ENCODE measurements around the gene QARS1. TPM values are rescaled to one million over a fixed set of nuclear protein-coding genes. Genes with fewer than 3 reads are reported as not detected.

Gene QARS1
- total and polyA plus RNA-seq, 4 donors: 122 to 187 (median 147) TPM

DNA sequence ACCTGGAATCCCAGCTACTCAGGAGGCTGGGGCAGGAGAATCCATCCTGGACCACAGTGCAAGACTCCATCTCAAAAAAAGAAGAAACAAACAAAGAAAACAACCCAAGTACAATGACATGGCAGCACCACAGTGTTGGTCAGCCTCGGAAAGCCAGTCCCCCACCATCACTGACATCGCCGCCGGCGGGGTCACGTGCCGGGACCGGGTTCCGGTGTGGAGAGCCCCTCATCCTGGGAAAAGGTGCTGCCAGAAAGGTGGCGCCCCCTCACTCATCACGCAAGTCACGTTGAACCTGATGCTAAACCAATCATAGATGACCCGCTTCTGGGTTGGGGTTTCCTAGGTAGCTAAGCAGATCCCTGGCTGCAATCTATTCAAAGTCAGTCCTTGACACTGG is 28.4 kb downstream of the QARS1 start:
- no peaks in the 10 kb centered on the region for H3K9me3 ChIP-seq (ENCODE audit: control insufficient read depth, insufficient read depth, low read length)
- H3K36me3 ChIP-seq (ENCODE audit: control insufficient read depth, insufficient read depth, low read length): peaks cover 59% of the 10 kb centered on the region
- no peak overlapping the region for H3K27ac ChIP-seq (ENCODE audit: low read depth, low read length)
- DNase-seq (ENCODE audit: low read depth in 4 of 6, low spot score in 6 of 6): no peak
- no peaks in the 10 kb centered on the region for H3K4me1 ChIP-seq (ENCODE audit: control insufficient read depth, insufficient read depth, low read length)
- no peak overlapping the region for H3K4me3 ChIP-seq (ENCODE audit: low read depth, low read length)
- H3K27me3 ChIP-seq (ENCODE audit: control insufficient read depth, insufficient read depth, low read length): no peaks in the 10 kb centered on the region
- 90% methylated on average over 2 of the region's 13 CpGs for WGBS (ENCODE audit: insufficient coverage)

DNA sequence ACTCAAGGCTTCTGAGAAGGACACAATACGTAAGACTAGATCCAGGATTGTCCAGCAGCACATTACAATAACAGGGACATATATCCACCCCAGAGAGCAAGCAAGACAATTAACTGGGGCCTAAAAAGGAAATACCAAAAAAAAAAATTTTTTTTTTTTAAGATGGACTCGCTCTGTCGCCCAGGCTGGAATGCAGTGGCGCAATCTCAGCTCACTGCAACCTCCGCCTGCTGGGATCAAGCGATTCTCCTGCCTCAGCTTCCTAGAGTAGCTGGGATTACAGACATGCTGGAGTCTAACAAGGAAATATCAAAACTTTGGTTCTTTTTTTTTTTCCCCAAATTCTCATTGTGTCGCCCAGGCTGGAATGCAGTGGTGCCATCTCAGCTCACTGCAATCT is 46.5 kb downstream of the QARS1 start:
- Histone ChIP-seq H3K36me3 (ENCODE audit: control insufficient read depth, insufficient read depth, low read length) (peaks cover 61% of the 10 kb centered on the region), H3K27ac (ENCODE audit: low read depth, low read length) (no peak overlapping the region)

GRCh38 chr3:49057268-49057667 is 47.3 kb downstream of the QARS1 start:
- WGBS (ENCODE audit: insufficient coverage): 95% methylated on average over 10 of the region's 10 CpGs
- no peaks in the 10 kb centered on the region for H3K9me3 ChIP-seq (ENCODE audit: control insufficient read depth, insufficient read depth, low read length)

More for the DNA sequence above, 46.5 kb downstream of the QARS1 start:
- DNase-seq (ENCODE audit: low read depth in 4 of 6, low spot score in 6 of 6): no peak
- H3K9me3 ChIP-seq (ENCODE audit: control insufficient read depth, insufficient read depth, low read length): no peaks in the 10 kb centered on the region
- 97% methylated on average over 5 of the region's 7 CpGs for WGBS (ENCODE audit: insufficient coverage)
- no peaks in the 10 kb centered on the region for H3K27me3 ChIP-seq (ENCODE audit: control insufficient read depth, insufficient read depth, low read length)
- H3K4me1 ChIP-seq (ENCODE audit: control insufficient read depth, insufficient read depth, low read length): no peaks in the 10 kb centered on the region
- H3K4me3 ChIP-seq (ENCODE audit: low read depth, low read length): no peak overlapping the region

GRCh38 chr3:49054344-49054862 is 50.2 kb downstream of the QARS1 start:
- H3K4me3 ChIP-seq (ENCODE audit: low read depth, low read length): no peak overlapping the region
- H3K27ac ChIP-seq (ENCODE audit: low read depth, low read length): no peak overlapping the region
- WGBS (ENCODE audit: insufficient coverage): no CpG with 5 or more reads among the region's 2 CpGs
- H3K27me3 ChIP-seq (ENCODE audit: control insufficient read depth, insufficient read depth, low read length): no peaks in the 10 kb centered on the region
- H3K4me1 ChIP-seq (ENCODE audit: control insufficient read depth, insufficient read depth, low read length): no peaks in the 10 kb centered on the region
- DNase-seq (ENCODE audit: low read depth in 4 of 6, low spot score in 6 of 6): no peak
- H3K9me3 ChIP-seq (ENCODE audit: control insufficient read depth, insufficient read depth, low read length): no peaks in the 10 kb centered on the region
- H3K36me3 ChIP-seq (ENCODE audit: control insufficient read depth, insufficient read depth, low read length): peaks cover 59% of the 10 kb centered on the region

More at GRCh38 chr3:49057268-49057667, 47.3 kb downstream of the QARS1 start:
- Histone ChIP-seq H3K4me3 (ENCODE audit: low read depth, low read length) (no peak overlapping the region), H3K4me1 (ENCODE audit: control insufficient read depth, insufficient read depth, low read length) (no peaks in the 10 kb centered on the region), H3K36me3 (ENCODE audit: control insufficient read depth, insufficient read depth, low read length) (peaks cover 63% of the 10 kb centered on the region), H3K27me3 (ENCODE audit: control insufficient read depth, insufficient read depth, low read length) (no peaks in the 10 kb centered on the region), H3K27ac (ENCODE audit: low read depth, low read length) (no peak overlapping the region)
- DNase-seq (ENCODE audit: low read depth in 4 of 6, low spot score in 6 of 6): no peak

- H3K4me1 ChIP-seq (ENCODE audit: control insufficient read depth, insufficient read depth, low read length): no peaks in the 10 kb centered on the region
- no CpG with 5 or more reads among the region's 1 CpG for whole genome bisulfite sequencing (ENCODE audit: insufficient coverage)
- no peak overlapping the region for H3K27ac ChIP-seq (ENCODE audit: low read depth, low read length)
- H3K27me3 ChIP-seq (ENCODE audit: control insufficient read depth, insufficient read depth, low read length): no peaks in the 10 kb centered on the region
- H3K4me3 ChIP-seq (ENCODE audit: low read depth, low read length): no peak overlapping the region
- peaks cover 61% of the 10 kb centered on the region for H3K36me3 ChIP-seq (ENCODE audit: control insufficient read depth, insufficient read depth, low read length)
- no peaks in the 10 kb centered on the region for H3K9me3 ChIP-seq (ENCODE audit: control insufficient read depth, insufficient read depth, low read length)
- DNase-seq (ENCODE audit: low read depth in 4 of 6, low spot score in 6 of 6): no peak
Measured at GRCh38 chr3:49053543-49053942, 51.0 kb downstream of the QARS1 start.

Small RNA genes within 50 kb of the gene (small RNA-seq; reads per million reads assigned to genes)
- gene RN7SL182P (ENCODE audit: low replicate concordance): not detected

Other genes starting within 250 kb of the QARS1 start
- 10 to 100 TPM; 21.1 to 21.6 TPM for gene SLC25A20, start 205.9 kb downstream of the QARS1 start, total RNA-seq
- gene SLC25A20, start 205.9 kb downstream of the QARS1 start, polyA plus RNA-seq (ENCODE audit: insufficient read length in 2 of 2): 10 to 100 TPM; 21.3 to 23.6 TPM
- gene ARIH2, start 185.9 kb downstream of the QARS1 start, total RNA-seq: 10 to 100 TPM; 81.0 to 81.9 TPM
- gene ARIH2, start 185.9 kb downstream of the QARS1 start, polyA plus RNA-seq (ENCODE audit: insufficient read length in 2 of 2): 10 to 100 TPM; 66.6 to 96.4 TPM
- 10 to 100 TPM; 58.4 to 69.0 TPM for gene P4HTM, start 114.5 kb downstream of the QARS1 start, total RNA-seq
- gene P4HTM, start 114.5 kb downstream of the QARS1 start, polyA plus RNA-seq (ENCODE audit: insufficient read length in 2 of 2): 10 to 100 TPM; 70.7 to 82.7 TPM
- gene WDR6, start 97.4 kb downstream of the QARS1 start, total RNA-seq: 100 to 1,000 TPM in 1 of 2 donors, 10 to 100 TPM in 1; 81.7 to 152 TPM
- gene WDR6, start 97.4 kb downstream of the QARS1 start, polyA plus RNA-seq (ENCODE audit: insufficient read length in 2 of 2): 100 to 1,000 TPM; 234 to 241 TPM
- 10 to 100 TPM; 35.7 to 51.3 TPM for gene DALRD3, start 86.2 kb downstream of the QARS1 start, total RNA-seq
- gene DALRD3, start 86.2 kb downstream of the QARS1 start, polyA plus RNA-seq (ENCODE audit: insufficient read length in 2 of 2): 10 to 100 TPM; 83.8 to 85.7 TPM
- 10 to 100 TPM; 37.0 to 97.0 TPM for gene NDUFAF3, start 82.6 kb downstream of the QARS1 start, total RNA-seq
- 10 to 100 TPM; 69.0 to 79.9 TPM for gene NDUFAF3, start 82.6 kb downstream of the QARS1 start, polyA plus RNA-seq (ENCODE audit: insufficient read length in 2 of 2)
- gene IMPDH2, start 75.4 kb downstream of the QARS1 start, total RNA-seq: 100 to 1,000 TPM; 143 to 215 TPM
- gene IMPDH2, start 75.4 kb downstream of the QARS1 start, polyA plus RNA-seq (ENCODE audit: insufficient read length in 2 of 2): 100 to 1,000 TPM; 139 to 150 TPM
- gene QRICH1, start 10.7 kb downstream of the QARS1 start, total RNA-seq: 100 to 1,000 TPM in 1 of 2 donors, 10 to 100 TPM in 1; 84.6 to 104 TPM
- gene QRICH1, start 10.7 kb downstream of the QARS1 start, polyA plus RNA-seq (ENCODE audit: insufficient read length in 2 of 2): 10 to 100 TPM; 62.9 to 80.1 TPM
- 10 to 100 TPM; 32.5 to 45.0 TPM for gene USP19, start 16.1 kb upstream of the QARS1 start, total RNA-seq
- gene USP19, start 16.1 kb upstream of the QARS1 start, polyA plus RNA-seq (ENCODE audit: insufficient read length in 2 of 2): 10 to 100 TPM; 46.9 to 54.4 TPM
- gene LAMB2, start 28.3 kb upstream of the QARS1 start, total RNA-seq: 100 to 1,000 TPM; 225 to 536 TPM
- gene LAMB2, start 28.3 kb upstream of the QARS1 start, polyA plus RNA-seq (ENCODE audit: insufficient read length in 2 of 2): 100 to 1,000 TPM; 160 to 221 TPM
- 10 to 100 TPM in 1 of 2 donors, 1 to 10 TPM in 1; 9.7 to 23.1 TPM for gene CCDC71, start 61.6 kb upstream of the QARS1 start, total RNA-seq
- gene CCDC71, start 61.6 kb upstream of the QARS1 start, polyA plus RNA-seq (ENCODE audit: insufficient read length in 2 of 2): 10 to 100 TPM; 17.5 to 19.7 TPM
- gene KLHDC8B, start 66.8 kb upstream of the QARS1 start, total RNA-seq: 10 to 100 TPM; 20.0 to 61.6 TPM
- 10 to 100 TPM; 34.7 to 38.7 TPM for gene KLHDC8B, start 66.8 kb upstream of the QARS1 start, polyA plus RNA-seq (ENCODE audit: insufficient read length in 2 of 2)
- 1 to 10 TPM; 4.5 to 6.1 TPM for gene C3orf62, start 172.5 kb upstream of the QARS1 start, total RNA-seq
- 10 to 100 TPM; 12.6 to 19.5 TPM for gene C3orf62, start 172.5 kb upstream of the QARS1 start, polyA plus RNA-seq (ENCODE audit: insufficient read length in 2 of 2)
- 10 to 100 TPM; 30.9 to 34.0 TPM for gene USP4, start 235.3 kb upstream of the QARS1 start, total RNA-seq
- 10 to 100 TPM; 63.4 to 80.1 TPM for gene USP4, start 235.3 kb upstream of the QARS1 start, polyA plus RNA-seq (ENCODE audit: insufficient read length in 2 of 2)